Fibroblast of lung (primary cell): ENCODE results near the gene SERPIND1. TPM values are rescaled to one million over a fixed set of nuclear protein-coding genes. Genes with fewer than 3 reads are reported as not detected.

ENCODE experiments used
- DNase-seq, 2 donors: peaks; one replicate each; pipeline versions ENCODE4 v3.0.0 to v3.0.0-alpha.2; 2010; ENCODE audit warnings: low read depth in 2 of 2
- H2AFZ ChIP-seq: 2 replicates; pipeline ENCODE4 v1.5.1; 2012; ENCODE audit warnings: low read length, control low read depth, inconsistent platforms
- H3K27ac ChIP-seq: 2 replicates; pipeline ENCODE4 v1.5.1; 2011; ENCODE audit warnings: low read length, control low read depth; ENCODE audit not compliant: insufficient read depth
- H3K27me3 ChIP-seq: 2 replicates; pipeline ENCODE4 v1.5.1; 2011; ENCODE audit warnings: mild to moderate bottlenecking, low read length; ENCODE audit not compliant: control insufficient read depth, insufficient read depth
- H3K36me3 ChIP-seq: 2 replicates; pipeline ENCODE4 v1.5.1; 2011; ENCODE audit warnings: low read length; ENCODE audit not compliant: control insufficient read depth, insufficient read depth
- H3K4me1 ChIP-seq: 2 replicates; pipeline ENCODE4 v1.5.1; 2011; ENCODE audit warnings: low read length; ENCODE audit not compliant: control insufficient read depth, insufficient read depth; ENCODE audit errors: extremely low read depth
- H3K4me2 ChIP-seq: 2 replicates; pipeline ENCODE4 v1.5.1; 2011; ENCODE audit warnings: low read length, control low read depth; ENCODE audit not compliant: insufficient read depth; ENCODE audit errors: extremely low read depth
- H3K4me3 ChIP-seq, 4 experiments: fragments of 200-600 bp in 1 of 4; sonication (generic) in 1 of 4; replicated peaks in 1 of 4; 2 replicates each; pipeline ENCODE4 v1.5.1; 2011 to 2016; ENCODE audit warnings: low read length in 4 of 4, low read depth in 3 of 4, mild to moderate bottlenecking in 3 of 4, control low read depth in 2 of 4, inconsistent platforms in 1 of 4, mixed read lengths in 1 of 4; ENCODE audit not compliant: insufficient read depth in 1 of 4; ENCODE audit errors: control extremely low read depth in 1 of 4
- H3K79me2 ChIP-seq: 2 replicates; pipeline ENCODE4 v1.5.1; 2012; ENCODE audit warnings: mild to moderate bottlenecking, low read length, inconsistent platforms; ENCODE audit not compliant: control insufficient read depth, insufficient read depth
- H3K9ac ChIP-seq: 2 replicates; pipeline ENCODE4 v1.5.1; 2011; ENCODE audit warnings: mild to moderate bottlenecking, low read length, control low read depth; ENCODE audit not compliant: insufficient read depth
- H3K9me3 ChIP-seq: 2 replicates; pipeline ENCODE4 v1.5.1; 2012; ENCODE audit warnings: low read depth, low read length; ENCODE audit not compliant: control insufficient read depth, insufficient read depth
- H4K20me1 ChIP-seq: 2 replicates; pipeline ENCODE4 v1.5.1; 2011; ENCODE audit warnings: low read length; ENCODE audit not compliant: control insufficient read depth, insufficient read depth; ENCODE audit errors: extremely low read depth
- CTCF ChIP-seq, 2 donors: IDR thresholded peaks in 1 of 2; conservative IDR thresholded peaks in 1 of 2; 1 replicate in 1 of 2; 2 replicates in 1 of 2; pipeline ENCODE4 v1.5.1; 2011 to 2012; ENCODE audit warnings: low read length in 2 of 2, control low read depth in 1 of 2, inconsistent platforms in 1 of 2, low read depth in 1 of 2, mild to moderate bottlenecking in 1 of 2
- EZH2 ChIP-seq: IDR thresholded peaks from 2 replicates; pipeline ENCODE4 v1.5.1; 2012; ENCODE audit warnings: low read length, control low read depth, mild to moderate bottlenecking; ENCODE audit errors: missing control alignments
- polyA plus RNA-seq, 2 donors: library from polyadenylated mRNA; depleted of rRNA in 1 of 2; stranded (reverse) in 1 of 2; unstranded in 1 of 2; fragments of >200 nt; gene quantifications; 2 replicates each; pipeline ENCODE4 v1.2.1, GENCODE V29; 2011 to 2012; ENCODE audit warnings: missing spikeins in 1 of 2
- total RNA-seq: library from RNA; depleted of rRNA; stranded (reverse); fragments of >200 nt; gene quantifications from 2 replicates; pipeline ENCODE4 v1.2.1, GENCODE V29; 2014

Gene SERPIND1
- total and polyA plus RNA-seq, 2 donors (not counting 1 experiment from before 2014, with no cell fraction given), result 0.03 TPM; not detected in 1

GRCh38 chr22:20829491-20830134 is 55.7 kb downstream of the SERPIND1 start:
- no peaks in the 10 kb centered on the region for H3K4me1 ChIP-seq
- no peaks in the 10 kb centered on the region for H3K9me3 ChIP-seq
- no peaks in the 10 kb centered on the region for H4K20me1 ChIP-seq
- TF ChIP-seq EZH2 (no peak), CTCF (conservative IDR thresholded peaks at IDR 0.05 in 1 of 2, IDR thresholded peaks at IDR 0.05 in 1 of 2; ENCODE audit: low read depth in 1 of 2, low read length in 2 of 2) (no peak)
- H3K4me2 ChIP-seq, result no peak overlapping the region
- H3K27me3 ChIP-seq, result no peaks in the 10 kb centered on the region
- no peak for DNase-seq
- no peak overlapping the region for H2AFZ ChIP-seq
- no peak overlapping the region for H3K9ac ChIP-seq
- no peaks in the 10 kb centered on the region for H3K79me2 ChIP-seq
- H3K4me3 ChIP-seq, result no peak overlapping the region
- peaks cover 6% of the 10 kb centered on the region for H3K36me3 ChIP-seq
- no peak overlapping the region for H3K27ac ChIP-seq

- Histone ChIP-seq H3K27ac (no peak overlapping the region), H3K9ac (no peak overlapping the region), H3K4me3 (no peak overlapping the region), H3K27me3 (no peaks in the 10 kb centered on the region), H3K79me2 (peaks cover 3% of the 10 kb centered on the region), H3K36me3 (peaks cover 6% of the 10 kb centered on the region), H3K4me2 (no peak overlapping the region), H4K20me1 (no peaks in the 10 kb centered on the region), H3K4me1 (no peaks in the 10 kb centered on the region), H2AFZ (no peak overlapping the region), H3K9me3 (no peaks in the 10 kb centered on the region)
- no peak for TF ChIP-seq CTCF (conservative IDR thresholded peaks at IDR 0.05 in 1 of 2, IDR thresholded peaks at IDR 0.05 in 1 of 2; ENCODE audit: low read depth in 1 of 2, low read length in 2 of 2)
- TF ChIP-seq EZH2, result no peak
- DNase-seq, result no peak
These were observed 59.3 kb downstream of the SERPIND1 start for GRCh38 chr22:20833225-20833665.

GRCh38 chr22:20834206-20834605 is 60.3 kb downstream of the SERPIND1 start:
- Histone ChIP-seq H3K9me3 (no peaks in the 10 kb centered on the region), H3K79me2 (peaks cover 5% of the 10 kb centered on the region), H3K9ac (no peak overlapping the region), H3K27ac (no peak overlapping the region), H3K4me1 (no peaks in the 10 kb centered on the region), H3K36me3 (peaks cover 6% of the 10 kb centered on the region), H3K27me3 (no peaks in the 10 kb centered on the region), H4K20me1 (no peaks in the 10 kb centered on the region), H2AFZ (no peak overlapping the region), H3K4me3 (no peak overlapping the region), H3K4me2 (no peak overlapping the region)
- TF ChIP-seq CTCF (conservative IDR thresholded peaks at IDR 0.05 in 1 of 2, IDR thresholded peaks at IDR 0.05 in 1 of 2; ENCODE audit: low read depth in 1 of 2, low read length in 2 of 2) (no peak), EZH2 (no peak)
- DNase-seq, result no peak
